ENCODE measurements around the gene B3GALNT2. TPM values are rescaled to one million over a fixed set of nuclear protein-coding genes. Genes with fewer than 3 reads are reported as not detected.

The B3GALNT2 gene
- total RNA-seq, 1 experiment from 2014 or later, result 35.5 TPM

DNA sequence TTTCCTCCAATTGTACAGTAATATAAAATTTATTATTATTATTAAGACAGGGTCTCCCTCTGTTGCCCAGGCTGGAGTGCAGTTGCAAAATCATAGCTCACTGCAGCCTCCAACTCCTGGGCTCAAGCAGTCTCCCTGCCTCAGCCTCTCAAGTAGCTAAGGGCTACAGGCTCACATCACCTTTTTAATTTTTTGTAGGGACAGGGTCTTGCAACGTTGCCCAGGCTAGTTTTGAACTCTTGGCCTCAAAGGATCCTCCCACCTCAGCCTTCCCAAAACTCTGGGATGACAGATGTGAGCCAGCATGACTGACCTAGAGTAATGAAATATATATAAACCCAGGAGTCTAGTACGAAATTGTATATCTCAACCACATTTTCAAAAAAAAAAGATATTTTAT is 49.2 kb downstream of the B3GALNT2 start:
- no peaks in the 10 kb centered on the region for H3K4me1 Mint-ChIP-seq (ENCODE audit: low read depth, unreplicated experiment)
- intact Hi-C loops (cut with micrococcal nuclease; ENCODE audit: unreplicated experiment), result no loop called here
- no peaks in the 10 kb centered on the region for H3K27me3 ChIP-seq (replicated peaks; ENCODE audit: control insufficient read depth, insufficient read depth, low read length)
- BruUV-seq (replicated peaks), result no TSS peak
- no peaks in the 10 kb centered on the region for H3K4me1 ChIP-seq
- H3K9me3 ChIP-seq, result no peaks in the 10 kb centered on the region
- TF ChIP-seq CTCF (IDR thresholded peaks at IDR 0.05; ENCODE audit: insufficient read depth in 1 of 2, low read depth in 1 of 2, low read length in 1 of 2, severe bottlenecking in 1 of 2, unreplicated experiment in 1 of 2), result no peak
- ChIA-PET POLR2A (no interaction called here), CTCF (no interaction called here)
- no peak for DNase-seq
- no peak overlapping the region for H3K27ac Mint-ChIP-seq (ENCODE audit: unreplicated experiment)
- H3K4me3 ChIP-seq (ENCODE audit: low read depth, low read length), result no peak overlapping the region
- no peaks in the 10 kb centered on the region for H3K9me3 Mint-ChIP-seq (ENCODE audit: unreplicated experiment)
- H3K36me3 Mint-ChIP-seq (ENCODE audit: insufficient read depth, unreplicated experiment), result peaks cover 54% of the 10 kb centered on the region
- no peaks in the 10 kb centered on the region for H3K36me3 ChIP-seq (ENCODE audit: control insufficient read depth, insufficient read depth, low read length)
- no peaks in the 10 kb centered on the region for H3K27me3 Mint-ChIP-seq (ENCODE audit: insufficient read depth, unreplicated experiment)
- H3K4me3 Mint-ChIP-seq (ENCODE audit: unreplicated experiment), result no peak overlapping the region

- Histone ChIP-seq H3K27me3 (replicated peaks; ENCODE audit: control insufficient read depth, insufficient read depth, low read length) (no peaks in the 10 kb centered on the region), H3K4me3 (ENCODE audit: low read depth, low read length) (no peak overlapping the region), H3K36me3 (ENCODE audit: control insufficient read depth, insufficient read depth, low read length) (no peaks in the 10 kb centered on the region), H3K9me3 (no peaks in the 10 kb centered on the region), H3K4me1 (no peaks in the 10 kb centered on the region)
- no TSS peak for BruUV-seq (replicated peaks)
- Mint-ChIP-seq H3K36me3 (ENCODE audit: insufficient read depth, unreplicated experiment) (peaks cover 62% of the 10 kb centered on the region), H3K27ac (ENCODE audit: unreplicated experiment) (no peak overlapping the region), H3K27me3 (ENCODE audit: insufficient read depth, unreplicated experiment) (no peaks in the 10 kb centered on the region), H3K4me3 (ENCODE audit: unreplicated experiment) (no peak overlapping the region), H3K9me3 (ENCODE audit: unreplicated experiment) (no peaks in the 10 kb centered on the region), H3K4me1 (ENCODE audit: low read depth, unreplicated experiment) (no peaks in the 10 kb centered on the region)
- no peak for DNase-seq
- CTCF ChIA-PET, result no interaction called here
- POLR2A ChIA-PET, result no interaction called here
- TF ChIP-seq CTCF (IDR thresholded peaks at IDR 0.05; ENCODE audit: insufficient read depth in 1 of 2, low read depth in 1 of 2, low read length in 1 of 2, severe bottlenecking in 1 of 2, unreplicated experiment in 1 of 2), result no peak
- intact Hi-C loops (cut with micrococcal nuclease; ENCODE audit: unreplicated experiment), result no loop called here
Measured at GRCh38 chr1:235454021-235454420, 50.2 kb downstream of the B3GALNT2 start.

GRCh38 chr1:235450886-235451483 is 53.3 kb downstream of the B3GALNT2 start:
- Mint-ChIP-seq H3K27ac (ENCODE audit: unreplicated experiment) (no peak overlapping the region), H3K4me3 (ENCODE audit: unreplicated experiment) (no peak overlapping the region), H3K36me3 (ENCODE audit: insufficient read depth, unreplicated experiment) (peaks cover 48% of the 10 kb centered on the region), H3K27me3 (ENCODE audit: insufficient read depth, unreplicated experiment) (no peaks in the 10 kb centered on the region), H3K4me1 (ENCODE audit: low read depth, unreplicated experiment) (no peaks in the 10 kb centered on the region), H3K9me3 (ENCODE audit: unreplicated experiment) (no peaks in the 10 kb centered on the region)
- Histone ChIP-seq H3K27me3 (replicated peaks; ENCODE audit: control insufficient read depth, insufficient read depth, low read length) (no peaks in the 10 kb centered on the region), H3K4me3 (ENCODE audit: low read depth, low read length) (no peak overlapping the region), H3K9me3 (no peaks in the 10 kb centered on the region), H3K36me3 (ENCODE audit: control insufficient read depth, insufficient read depth, low read length) (no peaks in the 10 kb centered on the region), H3K4me1 (no peaks in the 10 kb centered on the region)
- BruUV-seq (replicated peaks), result no TSS peak
- intact Hi-C loops (cut with micrococcal nuclease; ENCODE audit: unreplicated experiment), result no loop called here
- ChIA-PET POLR2A (no interaction called here), CTCF (no interaction called here)
- TF ChIP-seq CTCF (IDR thresholded peaks at IDR 0.05; ENCODE audit: insufficient read depth in 1 of 2, low read depth in 1 of 2, low read length in 1 of 2, severe bottlenecking in 1 of 2, unreplicated experiment in 1 of 2), result no peak
- DNase-seq, result no peak

Data from Caco-2 (cell line).